Measurements from ENCODE around the gene PARD3B.

- TF ChIP-seq CTCF (IDR thresholded peaks at IDR 0.05; ENCODE audit: low read length) (no peak), EZH2 (optimal IDR thresholded peaks at IDR 0.05; ENCODE audit: low read depth, low read length) (no peak)
Measured at GRCh38 chr2:204681412-204681811, 136.1 kb downstream of the PARD3B start.

Measured in MM.1S (cell line).